ENCODE data around the gene METTL1.

The METTL1 gene

DNA sequence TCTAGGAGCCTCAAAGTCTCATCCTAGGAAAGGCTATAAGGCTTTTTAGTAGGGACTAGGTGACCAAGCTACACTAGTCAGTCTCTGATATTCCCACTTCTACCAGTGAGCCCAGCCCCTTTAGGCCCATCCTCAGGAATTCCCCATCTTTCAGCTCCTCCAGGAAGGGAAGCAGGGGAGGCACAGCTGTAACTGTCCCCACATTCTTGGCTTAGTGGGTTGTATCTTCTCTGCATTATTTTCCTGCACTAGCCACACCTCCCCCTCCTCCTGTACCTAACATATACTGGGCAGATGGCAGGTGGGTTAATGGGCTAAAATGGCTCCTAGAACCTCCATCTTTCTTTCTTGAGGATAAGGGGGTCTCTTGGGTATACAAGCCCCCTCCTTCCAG lies 4.6 kb downstream of the METTL1 start:
- no peak for DNase-seq (ENCODE audit: low read depth)

DNA sequence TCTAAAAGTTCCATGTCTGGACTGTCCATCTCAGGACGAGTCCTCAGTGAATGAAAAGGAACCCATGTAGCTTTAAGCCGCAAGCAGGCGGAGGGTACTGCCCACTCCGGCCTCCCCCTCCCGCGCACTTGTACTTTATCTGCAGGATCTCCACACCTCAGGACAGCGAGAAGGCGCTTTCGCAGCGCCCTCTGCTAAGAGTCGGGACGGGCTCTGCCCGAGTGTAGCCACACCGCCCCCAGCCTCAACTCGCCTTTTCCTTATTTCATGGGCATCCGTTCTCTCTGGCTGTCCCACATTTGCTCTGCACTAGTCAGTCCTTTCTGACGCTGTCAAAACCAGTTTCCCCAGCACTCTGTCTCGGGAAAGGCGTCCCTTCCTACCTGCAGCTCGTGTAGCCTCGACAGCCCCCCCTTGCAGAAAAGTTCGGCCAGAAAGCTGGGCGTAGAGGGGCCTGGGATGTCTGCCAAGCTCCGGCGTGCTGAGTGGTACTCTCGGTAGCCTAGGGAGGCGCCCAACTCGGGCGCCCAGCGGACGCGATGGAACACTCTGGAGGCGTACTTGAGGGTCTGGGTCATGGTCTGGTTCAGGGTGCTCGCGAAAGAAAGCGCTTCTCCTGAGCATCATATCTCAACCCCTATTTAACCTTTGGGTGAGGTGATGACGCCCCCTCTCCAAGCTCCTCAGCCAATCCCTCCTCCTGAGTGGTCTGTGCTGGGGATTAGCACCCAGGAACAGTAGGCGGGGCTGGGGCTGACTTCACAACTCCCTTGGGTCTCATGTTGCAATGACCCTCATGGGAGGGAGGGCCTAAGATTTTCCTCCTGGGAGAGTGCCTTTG lies 5.2 kb downstream of the METTL1 start, which contains the start of gene CYP27B1:
TSS of gene CYP27B1 (minus strand) at position 615 of the 841 bp plus-strand sequence. CDS start at position 578, 37 bp downstream.
- DNase-seq (ENCODE audit: low read depth), result no peak

DNA sequence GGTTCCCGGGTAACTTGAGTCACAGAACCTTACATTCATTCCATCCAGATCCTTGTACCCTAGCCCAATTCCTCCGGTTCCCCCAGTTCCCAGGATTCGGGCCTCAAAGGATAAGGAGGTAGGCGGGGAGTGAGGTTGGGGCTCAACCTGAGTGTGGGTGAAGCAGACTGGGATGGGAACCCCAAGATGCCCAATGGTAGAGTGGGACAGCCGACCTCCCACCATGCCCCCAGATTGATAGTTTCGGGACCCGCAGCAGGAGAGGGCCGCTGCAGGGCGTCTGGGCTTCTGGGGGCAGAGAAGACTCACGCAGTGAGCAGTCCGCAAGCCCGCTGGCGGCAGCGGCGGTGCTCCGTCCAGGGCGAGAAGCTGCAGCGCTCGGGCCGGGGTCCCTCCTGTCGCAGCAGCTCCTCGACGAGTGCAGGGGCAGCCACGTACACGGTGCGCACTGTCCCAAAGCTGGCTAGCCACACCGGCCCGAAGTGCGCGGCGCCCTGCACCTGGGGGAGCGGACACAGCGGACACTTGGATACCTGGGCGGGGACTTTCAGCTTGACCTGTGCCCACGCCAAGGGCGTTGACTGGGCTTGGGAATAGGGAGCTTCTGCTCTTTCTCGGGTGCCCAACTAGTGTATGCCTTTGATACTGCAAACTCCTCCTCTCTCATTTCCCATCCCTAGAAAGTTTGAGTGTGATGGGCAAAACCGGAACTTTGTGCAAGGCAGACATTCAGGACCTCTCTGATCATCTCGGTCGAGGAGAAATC lies 6.0 kb downstream of the METTL1 start:
- no peak for DNase-seq (ENCODE audit: low read depth)

DNA sequence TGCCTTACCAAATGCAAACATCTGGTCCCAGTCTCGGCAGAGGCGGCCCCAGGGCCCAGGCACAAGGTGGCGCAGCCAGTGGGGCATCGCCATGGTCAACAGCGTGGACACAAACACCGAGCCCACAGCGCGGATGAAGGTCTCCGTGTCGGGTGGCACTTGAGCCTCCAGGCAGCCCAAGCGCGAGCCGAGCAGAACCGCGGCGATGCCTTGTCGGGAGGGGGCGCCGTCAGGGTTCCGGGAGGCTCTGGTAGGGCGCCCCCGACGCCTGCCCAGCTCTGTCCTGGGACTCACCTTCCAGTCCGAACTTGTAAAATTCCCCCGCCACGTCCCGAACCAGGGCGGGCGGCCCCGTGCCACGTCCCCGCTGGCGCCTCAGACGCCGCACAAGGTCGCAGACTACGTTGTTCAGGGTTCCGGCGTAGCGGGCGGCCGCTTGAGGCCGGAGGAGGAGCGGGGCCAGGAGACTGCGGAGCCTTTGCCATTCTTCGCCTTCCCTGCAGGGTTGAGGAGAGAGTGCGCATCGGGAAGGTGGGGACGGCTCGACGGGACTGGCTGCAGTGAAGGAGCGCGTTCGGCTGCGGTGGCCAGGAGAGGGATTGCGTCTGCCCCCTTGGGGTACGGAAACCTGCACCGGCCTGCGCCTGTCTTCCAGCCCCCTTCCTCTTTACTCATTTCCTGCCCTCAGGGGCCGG lies 6.8 kb downstream of the METTL1 start:
- no peak for DNase-seq (ENCODE audit: low read depth)

DNA sequence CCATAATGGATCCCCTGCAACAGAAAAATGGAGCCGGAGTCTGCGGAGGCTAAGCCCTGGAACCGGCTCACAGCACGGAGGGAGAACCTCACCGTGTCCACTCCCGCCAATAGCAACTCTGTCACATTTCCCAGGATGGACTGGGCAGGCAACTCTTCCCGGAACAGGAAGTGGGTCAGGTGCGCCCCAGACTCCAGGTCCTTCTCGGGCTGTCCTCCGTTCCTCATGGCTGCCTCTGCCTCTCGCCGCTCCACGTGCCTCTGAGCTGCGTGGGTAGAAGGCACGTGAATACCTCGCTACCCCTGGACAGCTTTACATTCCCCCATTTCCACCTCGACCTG lies 7.3 kb downstream of the METTL1 start:
- DNase-seq (ENCODE audit: low read depth), result no peak

DNA sequence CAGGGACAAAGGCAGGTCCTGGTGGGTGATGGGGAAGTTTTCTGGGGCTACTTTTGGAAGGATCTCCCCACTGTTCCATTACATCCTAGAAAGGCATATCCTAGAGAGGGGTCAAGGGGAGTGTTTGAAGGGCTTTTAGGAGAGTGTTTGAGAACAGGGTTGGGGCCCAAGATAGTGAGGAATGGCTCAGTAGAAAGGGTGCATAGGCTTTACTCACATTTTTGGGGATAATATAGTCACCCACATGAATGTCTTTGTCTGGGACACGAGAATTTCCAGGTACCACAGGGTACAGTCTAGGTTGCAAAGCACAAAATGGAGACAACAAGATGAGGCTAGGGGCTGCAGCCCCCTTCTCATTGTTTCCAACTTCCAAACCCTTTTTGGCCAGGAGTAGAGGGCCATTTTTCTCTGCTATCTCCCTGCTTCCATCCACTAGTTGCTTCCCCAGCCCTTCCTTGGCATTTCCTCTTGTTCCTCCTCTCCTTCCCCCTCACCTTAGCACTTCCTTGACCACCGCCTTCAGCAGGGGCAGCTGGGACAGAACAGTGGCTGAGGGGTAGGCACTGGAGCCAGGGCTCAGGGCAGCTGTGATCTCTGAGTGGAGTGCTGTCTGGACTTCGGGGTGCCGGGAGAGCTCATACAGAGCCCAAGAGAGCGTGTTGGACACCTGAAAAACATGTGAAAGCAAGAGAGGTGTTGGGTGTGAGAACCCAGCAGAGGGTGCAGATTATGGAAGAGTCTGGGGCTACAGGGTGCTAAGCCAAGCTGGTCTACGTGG lies 7.8 kb downstream of the METTL1 start:
- DNase-seq (ENCODE audit: low read depth), result no peak

DNA sequence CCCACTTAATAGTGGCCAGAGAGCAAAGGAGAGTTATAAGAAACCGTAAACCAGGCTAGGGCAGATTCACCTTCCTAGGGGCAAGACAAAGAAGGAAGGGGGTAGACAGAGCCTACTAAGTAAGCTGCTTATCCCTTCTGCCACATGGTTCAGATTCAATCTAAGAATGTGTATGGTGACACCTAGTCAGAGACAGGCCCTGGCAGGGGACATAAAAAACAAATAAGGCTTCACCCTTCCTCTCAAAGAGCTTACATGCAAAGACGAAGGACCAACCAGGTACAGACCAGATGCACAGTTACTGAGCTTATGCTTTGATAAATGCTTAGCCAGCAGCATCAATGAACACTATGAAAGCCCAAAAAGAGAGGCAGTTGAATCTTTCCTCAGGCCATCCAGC lies 9.4 kb downstream of the METTL1 start:
- DNase-seq (ENCODE audit: low read depth), result no peak

DNA sequence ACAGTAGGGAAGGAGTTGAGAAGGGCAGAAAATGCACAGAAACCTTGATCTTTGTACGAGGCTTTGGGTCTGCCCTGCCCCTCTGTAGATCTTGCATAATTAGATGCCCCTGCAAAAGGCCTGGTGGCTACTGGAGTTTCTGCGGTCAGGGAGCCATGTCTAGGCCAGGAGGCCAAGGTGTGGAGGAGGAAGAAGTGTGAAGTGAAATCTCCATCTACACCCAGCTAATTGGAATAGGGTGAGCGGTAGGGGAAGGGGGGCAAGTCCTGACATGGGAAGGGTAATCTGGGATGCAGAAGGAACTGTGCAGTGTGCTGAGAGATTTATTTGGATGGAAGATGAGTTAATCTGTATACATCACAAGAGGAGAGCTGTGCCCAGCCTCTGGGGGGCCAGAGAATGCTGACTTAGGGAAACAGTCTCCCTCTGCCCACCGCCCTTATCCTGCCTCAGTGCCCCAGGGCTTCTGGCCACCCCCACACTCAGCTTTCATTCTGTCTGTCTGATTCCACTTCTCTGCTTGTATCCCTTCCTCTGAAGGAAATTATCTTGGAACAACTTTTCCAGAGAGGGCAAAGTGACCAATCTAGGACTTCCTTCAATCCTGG lies 10.4 kb downstream of the METTL1 start:
- DNase-seq (ENCODE audit: low read depth), result no peak

DNA sequence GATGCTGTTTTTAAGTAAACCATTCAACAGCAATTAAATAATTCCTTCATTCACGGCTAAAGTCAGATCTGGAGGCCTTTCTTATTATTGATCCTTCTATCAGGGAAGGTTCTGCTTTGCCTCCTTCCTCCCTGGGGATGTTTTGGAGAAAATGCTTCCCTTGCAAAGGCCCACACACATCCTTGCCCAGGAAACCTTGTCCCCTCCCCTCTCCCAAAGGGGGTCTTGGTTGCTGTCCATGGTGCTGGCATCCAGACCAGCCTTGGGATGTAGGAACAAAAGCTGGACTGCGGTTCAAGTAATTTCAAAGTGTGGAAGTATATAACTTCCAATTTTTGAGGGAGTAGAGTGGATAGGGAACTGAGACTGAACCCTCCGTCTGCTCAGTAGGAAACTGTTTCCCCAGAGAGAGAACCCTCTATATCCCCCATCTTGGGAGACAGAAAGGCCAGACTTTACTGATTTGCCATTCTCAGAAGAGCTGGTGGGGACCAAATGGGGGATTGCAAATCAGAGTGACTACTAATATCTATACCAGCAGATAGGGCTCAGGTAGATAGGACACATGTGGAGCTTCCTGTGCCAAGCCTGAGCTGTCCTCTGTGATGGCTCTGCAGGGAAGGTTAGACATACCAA lies 11.4 kb downstream of the METTL1 start:
- no peak for DNase-seq (ENCODE audit: low read depth)

DNA sequence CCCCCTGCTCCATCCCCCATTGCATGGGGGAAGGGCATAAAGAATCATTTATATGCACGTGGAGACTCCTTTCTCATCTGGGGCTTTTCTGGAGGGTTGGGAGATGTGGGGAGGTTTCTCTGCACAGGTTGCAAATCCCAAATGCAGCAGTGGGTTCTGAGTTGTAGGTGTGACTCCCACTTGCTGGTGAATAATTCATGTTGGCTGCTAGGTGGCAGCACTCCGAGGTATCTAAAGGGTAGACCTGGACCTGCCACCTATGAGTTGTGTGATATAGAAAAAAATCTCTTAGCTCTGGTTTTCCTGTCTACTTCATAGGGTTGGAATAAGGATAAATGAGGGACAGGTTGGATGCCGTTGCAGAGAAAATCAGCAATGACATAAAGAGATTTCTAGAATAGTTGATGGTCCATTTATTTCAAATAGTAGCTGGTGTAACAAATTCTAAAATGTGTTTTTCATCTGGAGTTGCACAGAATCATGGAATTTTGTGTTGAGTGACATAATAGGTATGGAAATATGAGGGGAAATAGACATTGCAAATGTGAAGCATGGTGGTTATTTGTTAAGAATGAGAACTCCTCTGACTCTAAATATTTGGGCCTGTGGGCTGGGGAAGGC lies 12.4 kb downstream of the METTL1 start:
- DNase-seq (ENCODE audit: low read depth), result no peak

DNA sequence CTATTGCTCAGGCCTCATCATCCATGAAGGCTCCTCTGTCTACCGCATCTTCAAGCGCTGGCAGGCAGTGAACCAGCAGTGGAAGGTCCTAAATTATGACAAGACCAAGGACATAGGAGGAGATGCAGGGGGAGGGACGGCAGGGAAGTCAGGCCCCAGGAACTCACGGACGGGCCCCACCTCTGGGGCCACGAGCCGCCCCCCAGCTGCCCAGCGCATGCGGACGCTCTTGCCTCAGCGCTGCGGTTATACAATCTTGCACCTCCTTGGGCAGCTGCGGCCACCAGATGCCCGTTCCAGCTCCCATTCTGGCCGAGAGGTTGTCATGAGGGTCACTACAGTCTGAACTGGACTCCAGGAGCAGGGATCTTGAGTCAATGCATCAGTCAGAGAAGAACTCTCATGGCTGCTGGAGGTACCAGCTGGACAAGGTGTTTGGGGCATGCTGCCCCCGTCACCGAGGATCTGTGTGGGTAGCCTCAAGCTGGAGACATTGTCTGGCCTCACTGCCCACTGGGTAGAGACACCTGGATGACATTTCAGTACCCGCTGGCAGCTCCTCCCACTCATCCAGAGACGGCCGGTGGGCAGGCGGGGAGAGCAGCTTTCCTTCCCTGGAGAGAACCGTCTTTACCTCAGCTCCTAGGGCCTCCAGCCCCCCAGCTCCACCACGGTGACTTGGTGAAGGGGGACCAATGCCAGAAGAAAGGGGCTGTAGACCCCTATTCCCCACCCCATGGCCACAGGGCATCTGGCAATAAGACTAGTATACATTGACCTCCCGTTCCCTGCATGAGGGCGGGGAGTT lies 13.1 kb downstream of the METTL1 start:
- no peak for DNase-seq (ENCODE audit: low read depth)

DNA sequence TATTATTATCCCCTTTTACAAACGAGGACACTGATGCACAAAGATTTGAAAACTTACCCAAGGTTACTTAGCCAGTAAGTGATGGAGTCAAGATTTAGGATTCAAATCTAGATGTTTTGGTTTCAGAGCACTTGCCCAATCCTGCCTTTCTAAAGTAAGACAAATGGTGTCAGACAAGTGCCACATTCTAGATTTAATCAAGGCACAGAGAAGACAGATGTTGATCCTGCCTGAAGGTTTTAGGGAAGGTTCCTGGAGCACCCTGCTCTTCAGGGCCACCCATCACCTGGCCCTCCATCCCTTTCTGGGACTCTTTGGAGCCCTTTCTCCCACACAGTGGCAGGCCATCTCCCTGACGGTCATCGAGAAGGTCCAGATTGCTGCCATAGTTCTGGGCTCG lies 14.1 kb downstream of the METTL1 start:
- no peak for DNase-seq (ENCODE audit: low read depth)

DNA sequence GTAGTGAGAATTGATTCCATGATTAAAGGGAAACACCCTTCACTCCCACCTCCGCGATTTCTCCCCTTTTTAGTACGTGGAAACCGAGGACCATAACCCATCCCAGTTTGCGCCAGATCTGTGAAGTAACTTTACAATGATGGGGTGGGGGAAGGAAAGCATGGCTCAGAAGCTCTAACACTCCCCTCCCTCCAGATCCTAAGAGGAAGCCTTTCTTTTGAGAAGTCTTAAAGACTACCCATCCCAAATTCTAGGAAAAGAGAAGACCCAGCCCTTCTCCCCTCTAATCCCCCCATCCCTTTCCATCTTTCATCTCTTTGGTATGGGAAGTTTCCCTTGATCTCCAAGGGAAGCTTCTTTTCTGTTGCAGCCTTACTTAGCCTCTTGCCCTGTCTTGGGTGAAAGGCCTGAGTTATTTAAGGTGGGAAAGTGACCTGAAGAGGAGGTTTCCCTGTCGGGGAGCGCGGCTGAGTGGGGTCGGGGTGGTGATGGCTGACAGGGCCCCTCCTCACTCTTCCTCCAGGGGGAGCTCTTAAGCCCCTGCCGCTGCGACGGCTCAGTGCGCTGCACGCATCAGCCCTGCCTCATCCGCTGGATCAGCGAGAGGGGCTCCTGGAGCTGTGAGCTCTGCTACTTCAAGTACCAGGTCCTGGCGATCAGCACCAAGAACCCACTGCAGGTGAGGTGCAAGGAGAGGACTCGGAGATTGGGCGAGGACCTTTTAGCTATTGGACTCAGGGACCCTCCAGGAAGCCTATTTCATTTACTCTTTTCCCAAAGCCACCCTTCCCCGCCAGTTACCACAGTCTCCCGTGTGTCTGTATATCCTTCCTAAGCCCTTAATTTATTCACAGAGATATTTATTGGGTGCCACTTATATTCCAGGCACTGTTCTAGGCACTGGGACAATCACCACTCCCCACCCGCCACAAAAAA lies 15.2 kb downstream of the METTL1 start:
- DNase-seq (ENCODE audit: low read depth), result no peak

DNA sequence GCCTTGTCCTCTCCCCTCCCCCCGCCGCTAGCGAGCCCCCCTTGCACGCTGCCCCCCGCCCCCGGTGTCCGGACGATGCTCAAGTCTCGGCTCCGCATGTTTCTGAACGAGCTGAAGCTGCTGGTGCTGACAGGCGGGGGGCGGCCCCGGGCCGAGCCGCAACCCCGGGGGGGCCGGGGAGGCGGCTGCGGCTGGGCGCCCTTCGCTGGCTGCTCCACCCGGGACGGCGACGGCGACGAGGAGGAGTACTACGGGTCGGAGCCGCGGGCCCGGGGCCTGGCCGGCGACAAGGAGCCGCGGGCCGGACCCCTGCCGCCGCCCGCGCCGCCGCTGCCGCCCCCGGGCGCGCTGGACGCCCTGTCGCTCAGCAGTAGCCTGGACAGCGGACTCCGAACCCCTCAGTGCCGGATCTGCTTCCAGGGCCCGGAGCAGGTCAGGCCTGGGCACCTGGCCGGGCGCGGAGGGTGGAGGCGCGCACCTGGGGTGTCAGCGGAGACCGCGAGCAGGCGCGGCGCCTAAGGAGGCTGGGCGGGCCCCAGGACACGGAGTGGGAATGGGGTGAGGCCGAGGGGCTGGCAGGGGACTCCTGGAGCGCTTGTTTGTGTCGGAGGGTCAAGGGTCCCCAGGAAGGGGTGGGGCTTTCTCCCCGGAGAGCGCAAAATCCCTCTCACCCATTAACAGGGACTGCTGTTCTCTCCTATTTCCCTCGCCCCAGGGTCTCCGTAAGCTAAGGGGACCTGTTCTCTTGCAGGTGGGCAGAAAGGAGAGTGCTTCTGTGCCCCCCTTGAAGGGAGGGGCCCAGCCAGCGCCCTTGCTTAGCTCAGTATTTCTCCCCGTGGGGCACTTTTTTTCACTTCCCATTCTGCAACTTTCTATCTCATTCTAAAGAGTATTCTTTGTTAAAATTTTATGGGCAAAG lies 16.2 kb downstream of the METTL1 start:
- DNase-seq (ENCODE audit: low read depth), result no peak

DNA sequence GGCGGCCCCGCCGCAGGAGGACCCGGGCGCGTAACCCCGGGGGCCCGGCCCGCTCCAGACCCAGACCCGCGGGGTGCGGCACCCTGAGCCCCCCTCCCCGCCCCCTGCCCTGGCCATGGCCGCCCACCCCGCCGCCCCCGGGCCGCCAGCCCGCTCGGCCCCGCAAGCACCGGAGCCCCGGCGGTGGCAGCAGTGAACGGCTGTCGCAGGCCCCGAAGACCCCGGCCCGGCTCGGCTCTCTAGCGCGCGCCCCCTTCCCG lies 16.8 kb downstream of the METTL1 start:
- DNase-seq (ENCODE audit: low read depth), result no peak

DNA sequence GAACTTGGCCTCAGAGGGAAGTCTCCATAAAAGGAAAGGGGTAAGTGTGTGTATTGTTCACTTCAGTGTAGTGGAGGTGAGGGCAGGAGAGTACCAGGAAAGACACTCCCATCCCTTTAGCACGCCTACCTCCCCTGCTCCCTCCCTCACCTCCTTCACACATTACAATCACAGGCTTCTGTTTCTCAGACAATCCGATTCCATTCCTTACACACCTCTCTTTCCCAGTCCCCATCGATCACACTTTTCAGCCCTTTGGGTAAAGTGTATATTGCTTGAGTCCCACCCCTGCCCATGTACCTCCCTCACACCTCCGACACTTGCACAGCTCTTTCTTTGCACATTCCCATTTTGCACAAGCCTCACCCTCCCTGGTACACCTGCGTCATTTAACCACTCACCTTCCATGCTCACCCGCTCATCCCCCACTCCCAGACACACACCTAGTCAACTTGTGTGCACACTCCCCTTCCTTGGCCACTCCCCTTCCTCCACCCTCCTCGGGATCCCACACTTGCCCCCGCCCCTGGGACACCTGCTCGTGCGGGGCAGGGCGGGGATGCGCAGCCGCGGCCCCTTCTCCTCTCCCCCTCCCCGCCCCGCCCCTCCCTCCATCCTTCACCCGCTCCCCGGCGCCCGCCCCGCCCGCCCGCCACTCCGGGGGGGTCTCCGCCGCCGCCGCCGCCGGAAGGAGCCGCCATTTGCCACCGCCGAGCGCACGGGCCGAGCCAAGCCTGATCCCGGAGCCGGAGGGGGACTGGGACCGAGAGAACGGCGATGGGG lies 17.3 kb downstream of the METTL1 start, which contains the start of gene MARCHF9:
TSS of gene MARCHF9 (plus strand) at position 693 of the 783 bp plus-strand sequence. CDS start 426 bp downstream, outside the sequence.
- no peak for DNase-seq (ENCODE audit: low read depth)
